PC-3 (cell line): ENCODE measurements around the gene EQTN. TPM values are rescaled to one million over a fixed set of nuclear protein-coding genes. Genes with fewer than 3 reads are reported as not detected.
"Not testable (repeated sequence)": the region's sequence is repeated elsewhere in the genome, so short reads cannot be mapped to it uniquely, and the experiment has no call there.

ENCODE experiments used
- ATAC-seq: fragments of 200-7000 bp; cut with Tn5 transposase; 2 replicates; pipeline ENCODE4 v1.9.1; 2020; ENCODE audit warnings: mild to moderate bottlenecking, moderate library complexity
- BruUV-seq: library from RNA; stranded (reverse); fragments of 400-500 nt; replicated peaks from 2 replicates; lab custom pipeline; 2021; lab: Mats Ljungman, UMichigan
- CTCF ChIA-PET: fragments of 300-600 bp; sonication (Branson Sonifier 250); formaldehyde crosslinking; loops from one replicate; lab custom pipeline; 2022; ENCODE audit warnings: antibody characterized with exemption; lab: Charles Lee
- POLR2A ChIA-PET: fragments of 300-600 bp; sonication (Branson Sonifier 250); formaldehyde crosslinking; loops from one replicate; lab custom pipeline; 2022; ENCODE audit warnings: antibody characterized with exemption; ENCODE audit not compliant: unreplicated experiment; lab: Charles Lee
- DNase-seq: peaks from one replicate; pipeline ENCODE4 v3.0.0-alpha.2; 2015
- H2AFZ ChIP-seq: fragments of 300-600 bp; sonication (generic); 2 replicates; pipeline ENCODE4 v1.6.0; 2016; ENCODE audit warnings: antibody characterized with exemption, low read length
- H3F3A ChIP-seq: fragments of 300-600 bp; sonication (generic); one replicate; pipeline ENCODE4 v1.6.0; 2017; ENCODE audit warnings: antibody characterized with exemption, low read length, control low read depth, mild to moderate bottlenecking; ENCODE audit not compliant: unreplicated experiment
- H3K27ac ChIP-seq: fragments of 300-600 bp; sonication (generic); 2 replicates; pipeline ENCODE4 v1.5.1; 2016; ENCODE audit warnings: mild to moderate bottlenecking, low read length
- H3K27me3 ChIP-seq: fragments of 300-600 bp; sonication (generic); 2 replicates; pipeline ENCODE4 v1.6.1; 2016; ENCODE audit warnings: low read length, mixed read lengths
- H3K36me3 ChIP-seq: fragments of 300-600 bp; sonication (generic); 2 replicates; pipeline ENCODE4 v1.6.1; 2016; ENCODE audit warnings: low read depth, mixed run types, low read length, mixed read lengths
- H3K4me1 ChIP-seq: fragments of 300-600 bp; sonication (generic); 2 replicates; pipeline ENCODE4 v1.5.1; 2016; ENCODE audit warnings: low read length; ENCODE audit not compliant: insufficient read depth
- H3K4me2 ChIP-seq: fragments of 300-600 bp; sonication (generic); 2 replicates; pipeline ENCODE4 v1.6.0; 2016; ENCODE audit warnings: low read length
- H3K4me3 ChIP-seq: fragments of 300-600 bp; sonication (generic); 2 replicates; pipeline ENCODE4 v1.5.1; 2016; ENCODE audit warnings: mild to moderate bottlenecking, low read length, mixed read lengths
- H3K79me2 ChIP-seq: fragments of 300-600 bp; sonication (generic); 2 replicates; pipeline ENCODE4 v1.6.1; 2017; ENCODE audit warnings: low read length, mixed read lengths
- H3K9ac ChIP-seq: fragments of 300-600 bp; sonication (generic); 2 replicates; pipeline ENCODE4 v1.6.0; 2016; ENCODE audit warnings: mild to moderate bottlenecking, low read length
- H3K9me2 ChIP-seq: fragments of 300-600 bp; sonication (generic); replicated peaks from 2 replicates; pipeline ENCODE4 v1.6.1; 2016; ENCODE audit warnings: mixed run types, low read length, mixed read lengths
- H3K9me3 ChIP-seq: fragments of 300-600 bp; sonication (generic); 2 replicates; pipeline ENCODE4 v1.6.1; 2016; ENCODE audit warnings: low read length, mixed read lengths
- H4K20me1 ChIP-seq: fragments of 300-600 bp; sonication (generic); 2 replicates; pipeline ENCODE4 v1.6.1; 2016; ENCODE audit warnings: low read length, mixed read lengths
- EZH2 ChIP-seq: fragments of 300-600 bp; sonication (generic); IDR thresholded peaks from one replicate; pipeline ENCODE4 v1.6.1; 2017; ENCODE audit warnings: antibody characterized with exemption, mild to moderate bottlenecking, low read length; ENCODE audit not compliant: unreplicated experiment
- EZH2phosphoT487 ChIP-seq: fragments of 300-600 bp; sonication (generic); IDR thresholded peaks from 2 replicates; pipeline ENCODE4 v1.6.1; 2018; ENCODE audit warnings: mild to moderate bottlenecking, antibody characterized with exemption, low read length, borderline replicate concordance
- intact Hi-C: fragments of 100-400 bp; cut with micrococcal nuclease; formaldehyde crosslinking; loops from 2 replicates; pipeline ENCODE4 v1.9.0; 2023
- total RNA-seq: library from RNA; depleted of rRNA; stranded (reverse); fragments of >200 nt; gene quantifications from 2 replicates; pipeline ENCODE4 v1.2.3, GENCODE V29; 2014; rRNA removed
- TF ChIP-seq, protein P1 (sequence below): fragments of 300-600 bp; sonication (generic); conservative IDR thresholded peaks from 2 replicates; pipeline ENCODE4 v1.5.1; 2017; ENCODE audit warnings: antibody characterized with exemption, low read depth, mild to moderate bottlenecking, low read length

The EQTN gene
- total RNA-seq, 1 experiment from 2014 or later: not detected

DNA sequence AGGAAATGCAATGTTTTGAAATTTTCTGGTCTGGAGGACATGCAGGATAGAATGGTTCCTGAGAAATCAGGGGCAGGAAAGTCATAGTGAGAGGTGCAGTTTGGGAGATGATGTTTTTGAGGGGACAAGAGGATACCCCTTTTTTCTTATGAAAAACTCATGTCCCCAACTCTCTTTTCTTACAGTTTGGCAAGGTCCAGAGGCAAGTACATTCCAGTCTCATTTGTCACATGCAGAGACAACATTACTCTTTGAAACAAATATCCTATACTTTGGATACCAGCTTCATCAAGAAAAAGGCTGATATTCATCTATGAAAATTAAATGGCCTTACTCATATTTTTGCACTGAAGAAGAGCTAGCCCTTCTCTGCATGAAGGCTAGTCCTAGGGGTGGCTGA lies 48.2 kb downstream of the EQTN start:
- BruUV-seq: no TSS peak
- Histone ChIP-seq H4K20me1 (no peaks in the 10 kb centered on the region), H3K9me3 (no peaks in the 10 kb centered on the region), H3K9ac (no peak overlapping the region), H3K79me2 (no peaks in the 10 kb centered on the region), H3K4me1 (peaks cover 8% of the 10 kb centered on the region; the same call in 1 of the 2 replicates), H3F3A (no peaks in the 10 kb centered on the region), H3K27me3 (no peaks in the 10 kb centered on the region), H3K36me3 (no peaks in the 10 kb centered on the region), H3K9me2 (no peaks in the 10 kb centered on the region), H2AFZ (no peak overlapping the region), H3K4me2 (no peak overlapping the region), H3K27ac (no peak overlapping the region), H3K4me3 (no peak overlapping the region)
- ATAC-seq (no peak), DNase-seq (peak; percentile 28)
- POLR2A ChIA-PET: no interaction called here
- intact Hi-C loops: no loop called here
- CTCF ChIA-PET: interaction anchor here (0.7 kb wide), 1 partner anchor 9 kb away, joined by 3 read pairs; no protein-coding TSS in a partner anchor
- no peak for TF ChIP-seq EZH2
- no peak for TF ChIP-seq EZH2phosphoT487
- TF ChIP-seq, protein P1, sequence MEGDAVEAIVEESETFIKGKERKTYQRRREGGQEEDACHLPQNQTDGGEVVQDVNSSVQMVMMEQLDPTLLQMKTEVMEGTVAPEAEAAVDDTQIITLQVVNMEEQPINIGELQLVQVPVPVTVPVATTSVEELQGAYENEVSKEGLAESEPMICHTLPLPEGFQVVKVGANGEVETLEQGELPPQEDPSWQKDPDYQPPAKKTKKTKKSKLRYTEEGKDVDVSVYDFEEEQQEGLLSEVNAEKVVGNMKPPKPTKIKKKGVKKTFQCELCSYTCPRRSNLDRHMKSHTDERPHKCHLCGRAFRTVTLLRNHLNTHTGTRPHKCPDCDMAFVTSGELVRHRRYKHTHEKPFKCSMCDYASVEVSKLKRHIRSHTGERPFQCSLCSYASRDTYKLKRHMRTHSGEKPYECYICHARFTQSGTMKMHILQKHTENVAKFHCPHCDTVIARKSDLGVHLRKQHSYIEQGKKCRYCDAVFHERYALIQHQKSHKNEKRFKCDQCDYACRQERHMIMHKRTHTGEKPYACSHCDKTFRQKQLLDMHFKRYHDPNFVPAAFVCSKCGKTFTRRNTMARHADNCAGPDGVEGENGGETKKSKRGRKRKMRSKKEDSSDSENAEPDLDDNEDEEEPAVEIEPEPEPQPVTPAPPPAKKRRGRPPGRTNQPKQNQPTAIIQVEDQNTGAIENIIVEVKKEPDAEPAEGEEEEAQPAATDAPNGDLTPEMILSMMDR: no peak

GRCh38 chr9:27247756-27248155 lies 49.2 kb downstream of the EQTN start:
- H2AFZ ChIP-seq: no peak overlapping the region
- CTCF ChIA-PET: interaction anchor here (0.6 to 0.7 kb wide), 2 partner anchors 35 to 228 kb away, joined by 4 to 5 read pairs; no protein-coding TSS in a partner anchor

DNA sequence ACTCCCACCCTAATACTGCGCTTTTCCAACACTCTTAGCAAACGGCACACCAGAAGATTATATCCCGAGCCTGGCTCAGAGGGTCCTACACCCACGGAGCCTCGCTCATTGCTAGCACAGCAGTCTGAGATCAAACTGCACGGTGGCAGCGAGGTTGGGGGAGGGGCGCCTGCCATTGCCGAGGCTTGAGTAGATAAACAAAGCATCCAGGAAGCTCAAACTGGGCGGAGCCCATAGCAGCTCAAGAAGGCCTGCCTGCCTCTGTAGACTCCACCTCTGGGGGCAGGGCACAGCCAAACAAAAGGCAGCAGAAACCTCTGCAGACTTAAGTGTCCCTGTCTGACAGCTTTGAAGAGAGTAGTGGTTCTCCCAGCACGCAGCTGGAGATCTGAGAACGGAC lies 57.3 kb downstream of the EQTN start:
- H3K9ac ChIP-seq, H3K27me3 ChIP-seq, POLR2A ChIA-PET, H3K79me2 ChIP-seq, CTCF ChIA-PET, H3K4me2 ChIP-seq, H2AFZ ChIP-seq, BruUV-seq, H3F3A ChIP-seq, H3K36me3 ChIP-seq, H3K9me2 ChIP-seq, H3K27ac ChIP-seq, ATAC-seq, H3K4me3 ChIP-seq, DNase-seq, H3K4me1 ChIP-seq, intact Hi-C loops, H3K9me3 ChIP-seq, H4K20me1 ChIP-seq: not testable (repeated sequence)

More at GRCh38 chr9:27247756-27248155, 49.2 kb downstream of the EQTN start:
- H3K9me2 ChIP-seq: no peaks in the 10 kb centered on the region
- no peak overlapping the region for H3K4me3 ChIP-seq
- no peak overlapping the region for H3K9ac ChIP-seq
- no peaks in the 10 kb centered on the region for H3K27me3 ChIP-seq
- DNase-seq (peak; percentile 63), ATAC-seq (peak; percentile 71)
- no peaks in the 10 kb centered on the region for H3K9me3 ChIP-seq
- TF ChIP-seq EZH2phosphoT487: no peak
- TF ChIP-seq, protein P1: peak; percentile 72
- intact Hi-C loops: no loop called here
- H3K4me1 ChIP-seq: peaks cover 8% of the 10 kb centered on the region; the same call in 1 of the 2 replicates
- H3K36me3 ChIP-seq: no peaks in the 10 kb centered on the region
- H3K4me2 ChIP-seq: no peak overlapping the region
- H3K27ac ChIP-seq: no peak overlapping the region
- H4K20me1 ChIP-seq: no peaks in the 10 kb centered on the region
- H3K79me2 ChIP-seq: no peaks in the 10 kb centered on the region
- no peaks in the 10 kb centered on the region for H3F3A ChIP-seq
- no TSS peak for BruUV-seq
- POLR2A ChIA-PET: no interaction called here

Other genes with a start within 250 kb of the EQTN start
- gene TEK, start 187.9 kb downstream of the EQTN start, total RNA-seq: 0.07 TPM in 1 of 2 replicates, not detected in the other
- not detected in 2 replicates for gene IFNK, start 227.1 kb upstream of the EQTN start, total RNA-seq
- gene MOB3B, start 232.7 kb upstream of the EQTN start, total RNA-seq: 2.6 TPM in 2 replicates